Ovary (tissue), 9 donors: ENCODE results near the gene ZC3H10. TPM values are rescaled to one million over a fixed set of nuclear protein-coding genes. Genes with fewer than 3 reads are reported as not detected.

Experiments used
- DNase-seq, 5 donors: peaks; one replicate each; pipeline ENCODE4 v3.0.0-alpha.2; 2019 to 2020
- H3K27ac ChIP-seq, 2 donors: fragments of 200-600 bp; one replicate each; pipeline versions ENCODE4 v1.5.1 to v1.8.0; 2019 to 2022
- H3K27me3 ChIP-seq: fragments of 200-600 bp; one replicate; pipeline ENCODE4 v1.8.0; 2022
- H3K36me3 ChIP-seq: fragments of 200-600 bp; sonication (generic); one replicate; pipeline ENCODE4 v1.5.1; 2019
- H3K4me1 ChIP-seq: one replicate; pipeline ENCODE4 v1.8.1; 2013; ENCODE audit warnings: mild to moderate bottlenecking, moderate library complexity; ENCODE audit not compliant: insufficient read depth
- H3K4me3 ChIP-seq: fragments of 200-600 bp; sonication (generic); one replicate; pipeline ENCODE4 v1.5.1; 2017
- H3K9me3 ChIP-seq, 2 donors: fragments of 200-600 bp in 1 of 2; sonication (generic) in 1 of 2; one replicate each; pipeline versions ENCODE4 v1.5.1 to v1.8.1; 2013 to 2019; ENCODE audit warnings: mild to moderate bottlenecking in 1 of 2, moderate library complexity in 1 of 2
- EP300 ChIP-seq: sonication (generic); formaldehyde crosslinking; IDR thresholded peaks from one replicate; pipeline ENCODE4 v1.6.1; 2017; ENCODE audit warnings: antibody characterized with exemption
- POLR2A ChIP-seq: fragments of 450-650 bp; IDR thresholded peaks from one replicate; pipeline ENCODE4 v1.6.1; 2017; ENCODE audit warnings: antibody characterized with exemption, mild to moderate bottlenecking, moderate library complexity
- WGBS, 3 donors: extraction: QIAGEN DNeasy Blood & Tissue Kit in 1 of 3; methylation state at CpG; one replicate each; pipeline versions ENCODE4 v1.1.5 to v1.1.7; 2013 to 2017; 5-methylcytosine and 5-hydroxymethylcytosine counted together
- intact Hi-C, 4 donors: fragments of 100-400 bp; cut with DNase I; formaldehyde crosslinking; loops; one replicate each; pipeline versions ENCODE4 v1.11.0 to v1.15.1; 2022 to 2023
- polyA plus RNA-seq, 2 donors: library from polyadenylated mRNA; stranded (reverse); fragments of 200-250 nt in 1 of 2; fragments of 350-450 nt in 1 of 2; fragmentation: Illumina TruSeq in 1 of 2; extraction: RNeasy Lipid Tissue Mini Kit (QIAGEN cat#74804) in 1 of 2; gene quantifications; one replicate each; pipeline ENCODE4 v1.2.3, GENCODE V29; 2013 to 2014
- total RNA-seq, 7 donors: library from RNA; depleted of rRNA in 2 of 7; stranded (reverse); fragments of >200 nt in 2 of 7; fragmentation: NEBNext Ultra II Directional in 3 of 7; extraction: Animal tissue kit (Norgen Biotek cat#: 25700) in 3 of 7; gene quantifications; one replicate each; pipeline versions ENCODE4 v1.1.0 to v1.2.4, GENCODE V29; 2016 to 2023
- TF ChIP-seq, protein P1 (sequence below), 3 donors: fragments of 450-650 bp in 2 of 3; fragments of 200-600 bp in 1 of 3; IDR thresholded peaks; one replicate each; pipeline versions ENCODE4 v1.5.1 to v1.8.0; 2016 to 2022; ENCODE audit warnings: antibody characterized with exemption in 3 of 3, mild to moderate bottlenecking in 1 of 3
- donor health status: DM: no; HTN: no; CAD: no; lungs with moderate emphysema.
- donor health status: DM: no; HTN: no; CAD: no.
- donor health status: Bipolar disorder and iron deficiency.
- donor health status: DM: yes; HTN: yes; CAD: no.
- donor health status: DM: no; HTN: no; CAD: no.
- donor health status: DM: yes; HTN: yes; CAD: no.

ZC3H10 gene
- total and polyA plus RNA-seq, 9 donors: 1.8 to 14.7 (median 9.0) TPM

DNA sequence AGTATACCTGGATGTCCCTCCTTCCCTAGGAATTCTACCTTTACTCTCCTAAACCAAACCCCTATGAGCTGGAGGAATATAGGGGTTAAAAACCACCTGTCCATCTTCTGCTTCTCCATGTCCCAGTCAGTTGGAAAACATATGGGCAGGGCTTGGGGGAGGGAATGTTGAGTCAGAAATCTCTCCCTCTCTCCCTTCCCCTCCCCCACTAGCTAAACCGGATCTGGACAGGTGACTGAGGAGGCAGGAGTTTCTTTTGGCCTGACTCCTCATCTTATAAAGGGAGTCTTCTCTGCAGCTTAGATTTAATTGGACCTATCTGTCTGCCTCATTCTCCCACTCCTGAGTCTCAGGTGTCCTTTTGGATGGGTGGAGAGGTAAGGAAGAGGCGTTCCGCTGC is 32.0 kb upstream of the ZC3H10 start:
- H3K9me3 ChIP-seq: no peaks in the 10 kb centered on the region
- TF ChIP-seq, protein P1, sequence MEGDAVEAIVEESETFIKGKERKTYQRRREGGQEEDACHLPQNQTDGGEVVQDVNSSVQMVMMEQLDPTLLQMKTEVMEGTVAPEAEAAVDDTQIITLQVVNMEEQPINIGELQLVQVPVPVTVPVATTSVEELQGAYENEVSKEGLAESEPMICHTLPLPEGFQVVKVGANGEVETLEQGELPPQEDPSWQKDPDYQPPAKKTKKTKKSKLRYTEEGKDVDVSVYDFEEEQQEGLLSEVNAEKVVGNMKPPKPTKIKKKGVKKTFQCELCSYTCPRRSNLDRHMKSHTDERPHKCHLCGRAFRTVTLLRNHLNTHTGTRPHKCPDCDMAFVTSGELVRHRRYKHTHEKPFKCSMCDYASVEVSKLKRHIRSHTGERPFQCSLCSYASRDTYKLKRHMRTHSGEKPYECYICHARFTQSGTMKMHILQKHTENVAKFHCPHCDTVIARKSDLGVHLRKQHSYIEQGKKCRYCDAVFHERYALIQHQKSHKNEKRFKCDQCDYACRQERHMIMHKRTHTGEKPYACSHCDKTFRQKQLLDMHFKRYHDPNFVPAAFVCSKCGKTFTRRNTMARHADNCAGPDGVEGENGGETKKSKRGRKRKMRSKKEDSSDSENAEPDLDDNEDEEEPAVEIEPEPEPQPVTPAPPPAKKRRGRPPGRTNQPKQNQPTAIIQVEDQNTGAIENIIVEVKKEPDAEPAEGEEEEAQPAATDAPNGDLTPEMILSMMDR (IDR thresholded peaks at IDR 0.05): no peak
- no peak for TF ChIP-seq POLR2A
- no peak for TF ChIP-seq EP300
- intact Hi-C loops: no loop called here
- H3K4me3 ChIP-seq: no peak overlapping the region
- no peaks in the 10 kb centered on the region for H3K27me3 ChIP-seq
- H3K27ac ChIP-seq: no peak overlapping the region
- no peaks in the 10 kb centered on the region for H3K36me3 ChIP-seq
- no peak for DNase-seq
- no peaks in the 10 kb centered on the region for H3K4me1 ChIP-seq
- 73 to 74% (median 73%) methylated on average over 3 of the region's 3 CpGs for WGBS, 3 donors

DNA sequence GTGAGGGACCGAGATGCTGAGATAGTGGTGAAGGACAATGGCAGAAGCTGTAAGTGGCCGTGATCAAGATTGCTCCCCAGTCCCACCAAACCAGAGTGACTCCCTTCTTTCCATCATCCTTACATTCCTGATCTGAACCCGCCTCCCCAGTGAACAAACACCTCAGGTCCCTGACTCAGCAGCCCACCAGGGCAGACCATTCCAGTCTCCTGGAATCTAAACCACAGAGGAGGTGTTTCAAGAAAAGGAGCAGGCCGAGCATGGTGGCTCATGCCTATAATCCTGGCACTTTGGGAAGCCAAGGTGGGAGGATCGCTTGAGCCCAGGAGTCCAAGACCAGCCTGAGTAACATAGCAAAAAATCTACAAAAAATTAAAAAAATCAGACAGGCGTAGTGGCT is 31.5 kb upstream of the ZC3H10 start:
- no peak overlapping the region for H3K27ac ChIP-seq
- TF ChIP-seq EP300: no peak
- TF ChIP-seq, protein P1 (IDR thresholded peaks at IDR 0.05): no peak
- TF ChIP-seq POLR2A: no peak
- intact Hi-C loops: no loop called here
- no peaks in the 10 kb centered on the region for H3K4me1 ChIP-seq
- no peaks in the 10 kb centered on the region for H3K27me3 ChIP-seq
- no peaks in the 10 kb centered on the region for H3K9me3 ChIP-seq
- H3K36me3 ChIP-seq: no peaks in the 10 kb centered on the region
- no peak overlapping the region for H3K4me3 ChIP-seq
- WGBS, 3 donors: 85 to 91% (median 88%) methylated on average over 6 of the region's 6 CpGs
- DNase-seq: no peak

DNA sequence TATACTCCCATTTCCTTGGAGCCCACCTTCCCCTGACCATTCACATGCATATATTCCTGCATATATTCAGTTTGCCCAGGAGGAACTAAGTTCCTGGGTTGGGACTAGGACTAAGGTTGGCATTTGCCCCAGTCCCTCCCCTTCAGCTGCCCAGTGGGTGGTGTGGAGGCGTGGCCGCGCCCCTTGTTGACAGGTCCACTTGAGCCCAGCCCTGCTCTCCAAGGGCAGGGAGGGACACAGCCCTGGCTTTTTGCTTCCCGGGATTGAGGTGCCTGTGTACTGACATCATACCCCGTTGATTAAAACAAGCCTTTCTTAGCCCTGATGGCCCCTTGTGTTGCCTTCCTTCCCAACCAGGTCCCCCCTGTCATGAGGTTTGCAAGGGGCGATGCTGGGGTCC is 30.8 kb upstream of the ZC3H10 start:
- TF ChIP-seq EP300 (no peak), POLR2A (no peak)
- TF ChIP-seq, protein P1 (IDR thresholded peaks at IDR 0.05): no peak
- Histone ChIP-seq H3K36me3 (no peaks in the 10 kb centered on the region), H3K27me3 (no peaks in the 10 kb centered on the region), H3K4me3 (no peak overlapping the region), H3K9me3 (no peaks in the 10 kb centered on the region), H3K4me1 (no peaks in the 10 kb centered on the region), H3K27ac (no peak overlapping the region)
- DNase-seq: no peak
- intact Hi-C loops: no loop called here
- WGBS, 3 donors: 78 to 84% (median 78%) methylated on average over 6 of the region's 6 CpGs

DNA sequence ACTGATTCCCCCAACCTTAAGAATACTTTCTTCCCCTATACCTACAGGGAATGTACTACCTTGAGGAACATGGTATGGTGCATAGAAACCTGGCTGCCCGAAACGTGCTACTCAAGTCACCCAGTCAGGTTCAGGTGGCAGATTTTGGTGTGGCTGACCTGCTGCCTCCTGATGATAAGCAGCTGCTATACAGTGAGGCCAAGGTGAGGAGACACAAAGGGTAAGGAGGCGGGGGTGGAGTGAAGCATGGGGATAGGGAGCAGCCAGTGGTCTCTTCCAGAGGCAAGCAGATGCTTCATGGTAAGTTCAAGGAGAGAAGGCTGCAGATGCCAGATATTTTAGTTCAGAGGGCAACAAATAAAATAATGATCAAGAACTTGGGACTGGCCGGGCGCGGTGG is 20.3 kb upstream of the ZC3H10 start:
- no peak for DNase-seq
- intact Hi-C loops: no loop called here
- Histone ChIP-seq H3K4me3 (no peak overlapping the region), H3K27me3 (no peaks in the 10 kb centered on the region), H3K27ac (no peak overlapping the region), H3K9me3 (no peaks in the 10 kb centered on the region), H3K4me1 (no peaks in the 10 kb centered on the region), H3K36me3 (no peaks in the 10 kb centered on the region)
- WGBS, 3 donors: 84 to 89% (median 88%) methylated on average over 6 of the region's 6 CpGs
- TF ChIP-seq, protein P1 (IDR thresholded peaks at IDR 0.05): no peak
- TF ChIP-seq EP300 (no peak), POLR2A (no peak)

DNA sequence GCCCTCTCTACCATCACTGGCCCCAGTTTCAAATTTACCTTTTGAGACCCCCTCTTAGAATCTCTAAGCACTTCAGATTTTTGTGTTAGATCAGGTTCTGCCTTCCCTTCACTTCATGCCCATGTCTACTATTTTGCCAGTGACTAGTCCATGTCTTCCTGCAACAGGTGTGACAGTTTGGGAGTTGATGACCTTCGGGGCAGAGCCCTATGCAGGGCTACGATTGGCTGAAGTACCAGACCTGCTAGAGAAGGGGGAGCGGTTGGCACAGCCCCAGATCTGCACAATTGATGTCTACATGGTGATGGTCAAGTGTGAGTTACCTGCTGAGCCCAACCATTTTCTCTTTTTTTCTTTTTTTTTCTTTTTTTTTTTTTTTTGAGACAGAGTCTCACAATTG is 19.5 kb upstream of the ZC3H10 start:
- intact Hi-C loops: no loop called here
- no peak for TF ChIP-seq EP300
- no peak for TF ChIP-seq POLR2A
- TF ChIP-seq, protein P1 (IDR thresholded peaks at IDR 0.05): no peak
- H3K27ac ChIP-seq: no peak overlapping the region
- H3K36me3 ChIP-seq: no peaks in the 10 kb centered on the region
- no peaks in the 10 kb centered on the region for H3K9me3 ChIP-seq
- H3K27me3 ChIP-seq: no peaks in the 10 kb centered on the region
- no peaks in the 10 kb centered on the region for H3K4me1 ChIP-seq
- 79 to 84% (median 80%) methylated on average over 3 of the region's 3 CpGs for WGBS, 3 donors
- no peak overlapping the region for H3K4me3 ChIP-seq
- no peak for DNase-seq
